Measurements from ENCODE around the gene PTPRG. TPM values are rescaled to one million over a fixed set of nuclear protein-coding genes. Genes with fewer than 3 reads are reported as not detected.

Gene PTPRG
- total RNA-seq, 1 donor from 2014 or later: 119 TPM

DNA sequence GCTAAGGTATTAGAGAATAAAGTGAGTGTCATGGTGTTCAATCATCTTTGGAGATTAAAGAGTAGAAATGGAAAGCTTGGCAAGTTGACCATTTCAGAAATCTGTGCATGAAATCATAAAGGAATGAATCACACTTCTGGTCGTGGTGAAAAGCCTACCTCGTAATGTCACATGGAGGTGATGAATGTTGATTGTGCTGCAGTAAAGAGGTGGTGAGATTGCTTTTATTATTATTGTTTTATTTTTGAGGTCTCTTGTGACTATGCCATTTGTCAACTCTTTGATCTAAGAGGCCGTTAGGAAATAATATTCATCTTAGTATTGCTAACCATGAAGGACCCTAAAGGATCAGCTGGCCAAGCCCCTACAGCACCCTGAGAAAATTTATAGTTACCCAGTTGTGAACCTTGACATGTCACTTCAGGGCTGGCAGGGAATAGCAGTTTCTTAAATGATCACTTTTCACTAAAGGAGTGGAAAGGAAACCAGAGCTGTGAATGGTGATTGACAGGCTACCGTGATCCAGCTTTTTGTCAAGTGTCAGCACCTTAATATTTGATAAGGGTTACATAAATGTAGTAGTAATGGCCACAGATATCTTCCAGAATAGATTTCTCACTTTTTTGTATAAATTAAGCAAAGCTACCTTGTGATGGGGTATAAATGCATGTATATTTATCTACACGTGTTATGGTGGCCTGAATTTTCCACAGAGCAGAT, 203.9 kb downstream of the PTPRG start:
- DNase-seq (ENCODE audit: low read depth): no peak

DNA sequence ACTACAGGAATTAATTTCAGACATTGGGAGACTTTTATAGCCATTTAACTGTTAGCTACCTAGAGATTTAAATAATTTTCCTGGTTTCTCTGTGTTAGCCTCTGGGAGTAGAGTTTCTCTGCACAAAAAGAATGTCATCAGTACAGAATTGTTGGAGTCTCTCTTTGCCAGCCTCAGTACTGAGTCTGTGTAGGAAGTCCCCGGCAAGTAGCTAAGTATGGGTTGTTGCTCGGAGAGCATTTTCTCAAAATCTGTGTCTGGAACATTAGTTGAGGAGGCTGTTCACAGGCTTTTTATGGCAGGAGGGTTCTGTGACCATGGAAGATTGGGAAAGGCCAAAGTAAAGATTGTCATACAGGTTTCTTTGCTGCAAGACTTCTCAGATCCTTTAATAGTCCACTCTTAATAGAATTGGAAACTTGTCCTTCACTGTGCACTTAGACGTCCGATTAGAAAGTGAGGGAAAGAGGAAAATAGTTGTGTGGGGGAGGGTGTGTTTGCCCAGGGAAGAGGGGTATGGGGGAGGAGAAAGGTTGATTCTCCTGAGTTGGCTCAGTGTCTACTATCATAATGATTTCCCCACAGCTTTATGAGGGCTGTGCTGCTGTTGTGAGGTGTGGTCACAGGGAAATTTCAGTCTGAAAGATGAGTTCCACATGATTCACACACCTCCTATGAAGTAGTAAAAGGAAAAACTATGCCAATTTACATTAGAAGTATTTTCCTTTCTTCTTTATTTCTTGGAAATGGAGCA, 207.1 kb downstream of the PTPRG start:
- DNase-seq (ENCODE audit: low read depth): peak; percentile 57

- no peak for DNase-seq (ENCODE audit: low read depth)
Measured at GRCh38 chr3:61769266-61769990, 208.1 kb downstream of the PTPRG start.

DNA sequence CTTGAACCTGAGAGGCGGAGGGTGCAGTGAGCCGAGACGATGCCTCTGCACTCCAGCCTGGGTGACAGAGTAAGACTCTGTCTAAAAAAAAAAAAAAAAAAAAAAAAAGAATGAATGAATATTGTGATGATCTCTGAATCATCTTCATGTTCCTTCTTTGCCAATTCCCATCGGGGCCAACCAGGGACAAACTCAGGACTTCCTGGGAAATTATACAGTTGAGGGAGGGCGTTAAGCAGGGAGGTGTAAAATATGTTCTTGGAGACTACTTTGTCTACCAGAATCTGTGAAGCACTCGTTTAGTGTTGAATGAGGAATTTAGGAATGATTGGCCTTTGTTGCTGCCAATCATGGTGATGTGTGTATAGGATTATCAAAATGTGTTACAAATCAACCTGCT, 210.6 kb downstream of the PTPRG start:
- DNase-seq (ENCODE audit: low read depth): no peak

- no peak for DNase-seq (ENCODE audit: low read depth)
Measured at GRCh38 chr3:61772456-61772855, 211.1 kb downstream of the PTPRG start.

- no peak for DNase-seq (ENCODE audit: low read depth)
Measured at GRCh38 chr3:61774279-61774890, 213.0 kb downstream of the PTPRG start.

- no peak for DNase-seq (ENCODE audit: low read depth)
Measured at GRCh38 chr3:61776390-61776789, 215.0 kb downstream of the PTPRG start.

DNA sequence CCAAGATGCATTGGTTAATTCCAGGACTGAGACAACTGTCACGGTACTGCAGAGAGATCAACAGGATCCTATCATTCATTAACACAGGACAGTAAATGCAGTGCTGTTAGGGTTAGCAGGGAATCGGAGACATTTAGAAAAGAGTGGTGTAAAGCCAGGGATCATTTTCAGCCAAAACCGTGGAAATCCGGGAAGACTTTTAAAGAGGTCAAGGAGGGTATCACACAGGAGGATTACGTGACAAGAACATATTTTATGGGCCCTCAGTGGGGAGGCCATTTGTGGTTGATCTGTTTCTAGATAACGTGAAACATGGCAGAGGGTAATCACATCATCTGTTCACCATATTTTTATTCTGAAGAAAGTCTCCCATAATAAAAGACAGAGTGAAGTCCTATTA, 216.1 kb downstream of the PTPRG start:
- DNase-seq (ENCODE audit: low read depth): peak; percentile 26

DNA sequence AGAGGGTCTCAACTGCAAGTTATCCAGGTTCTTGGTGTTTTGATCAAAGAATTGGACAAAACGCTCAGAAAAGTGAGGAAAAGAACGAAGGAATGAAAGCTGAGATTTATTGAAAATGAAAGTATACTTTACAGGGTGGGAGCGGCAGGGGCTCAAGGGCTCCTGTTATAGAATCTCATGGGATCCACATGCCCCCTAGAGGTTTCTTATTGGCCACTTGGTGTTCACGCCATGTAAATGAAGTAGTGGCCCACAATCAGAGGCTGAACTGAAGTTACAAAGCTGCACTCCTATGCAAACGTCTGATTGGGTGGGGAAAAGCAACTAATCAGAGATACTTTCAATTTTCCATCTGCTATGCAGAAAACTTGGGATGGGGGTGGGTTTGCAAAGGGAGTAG, 216.7 kb downstream of the PTPRG start:
- DNase-seq (ENCODE audit: low read depth): no peak

DNA sequence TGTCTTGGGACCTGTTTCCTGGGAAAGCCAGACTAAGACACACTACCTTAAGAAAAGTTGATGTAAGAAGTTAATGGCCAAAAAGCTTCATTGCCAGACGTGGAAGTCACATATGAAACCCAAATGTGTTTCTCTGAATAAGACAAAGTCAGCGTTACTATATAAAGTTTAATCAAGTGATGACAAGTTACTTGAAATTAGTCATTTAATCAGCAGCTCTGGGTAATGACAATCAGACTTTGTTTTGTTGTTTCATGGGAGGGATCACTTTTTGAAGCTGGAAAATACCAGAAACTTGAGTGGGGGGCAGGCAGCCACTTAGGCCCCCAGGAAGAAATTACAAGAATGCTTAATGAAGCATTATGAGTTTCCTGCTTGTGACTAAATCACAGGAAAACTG, 218.6 kb downstream of the PTPRG start:
- no peak for DNase-seq (ENCODE audit: low read depth)

DNA sequence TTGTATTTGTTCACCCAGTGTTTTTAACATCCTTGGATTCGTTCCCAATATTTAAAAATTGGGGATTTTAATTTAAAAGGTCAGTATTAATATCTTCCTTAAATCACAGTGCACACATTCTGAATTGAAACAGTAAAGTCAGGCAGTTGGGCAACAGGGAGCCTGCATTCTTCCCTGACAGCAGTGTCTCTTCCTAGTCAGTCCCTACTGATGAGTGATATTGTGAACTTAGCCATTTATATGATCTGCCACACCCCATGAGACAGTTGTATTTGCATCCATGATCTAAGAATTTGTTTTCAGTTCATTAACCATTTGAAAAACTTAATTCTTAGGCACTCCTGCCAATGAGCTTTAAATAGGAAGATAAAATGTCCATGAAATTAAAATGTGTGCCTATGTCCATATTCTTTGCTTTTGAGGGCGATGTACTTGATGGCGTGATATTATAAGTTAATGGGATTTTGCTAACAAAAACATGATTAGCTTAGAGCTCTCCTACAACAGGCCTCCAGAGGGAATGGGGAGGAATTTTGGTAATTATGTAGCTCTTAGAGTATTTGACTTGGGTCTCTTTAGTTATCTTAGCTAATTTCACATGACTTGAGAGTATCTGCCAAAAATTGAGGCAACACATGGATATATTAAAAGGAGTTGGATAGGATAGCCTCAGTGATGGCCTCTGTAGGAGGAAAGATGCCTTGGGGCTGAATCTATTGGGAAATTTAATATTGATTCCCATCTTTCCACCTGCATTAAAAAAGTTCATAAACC, 219.3 kb downstream of the PTPRG start:
- no peak for DNase-seq (ENCODE audit: low read depth)

DNA sequence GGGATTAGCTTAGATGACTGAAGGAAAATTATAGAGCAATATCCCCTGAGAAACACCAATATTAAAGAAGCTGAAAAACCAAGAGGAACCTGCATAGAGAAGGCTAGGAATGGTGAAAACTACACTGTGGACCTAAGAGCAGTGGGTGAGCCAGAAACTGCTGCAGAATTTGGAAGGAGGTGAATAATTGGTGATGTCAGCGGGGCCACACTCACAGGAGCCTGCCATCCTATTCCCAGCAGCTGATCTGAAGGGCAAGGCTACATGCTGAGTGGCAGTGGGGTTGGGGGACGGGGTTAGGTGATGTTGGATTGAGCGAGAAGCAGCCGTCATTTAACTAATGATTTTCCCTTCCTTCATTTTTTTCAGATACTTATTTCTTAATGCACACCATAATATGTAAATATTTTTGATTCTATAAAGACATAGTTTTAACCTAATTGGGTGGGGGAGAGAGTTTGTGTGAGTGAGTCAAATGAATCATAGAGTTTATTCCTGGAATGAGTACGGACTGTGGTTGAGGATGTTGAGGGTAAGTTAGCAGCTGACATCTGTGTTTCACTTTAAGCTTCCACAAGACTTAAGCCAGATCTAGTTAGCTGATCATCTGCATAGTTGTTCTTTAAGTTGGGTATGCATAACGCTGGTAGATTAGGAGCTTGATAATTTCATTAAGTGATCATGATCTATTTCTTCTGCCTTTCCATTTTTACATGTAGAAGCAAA, 222.8 kb downstream of the PTPRG start:
- DNase-seq (ENCODE audit: low read depth): peak; percentile 55

- no peak for DNase-seq (ENCODE audit: low read depth)
Measured at GRCh38 chr3:61788623-61789507, 227.5 kb downstream of the PTPRG start.

GRCh38 chr3:61789861-61790260, 228.5 kb downstream of the PTPRG start:
- peak; percentile 75 for DNase-seq (ENCODE audit: low read depth)

DNA sequence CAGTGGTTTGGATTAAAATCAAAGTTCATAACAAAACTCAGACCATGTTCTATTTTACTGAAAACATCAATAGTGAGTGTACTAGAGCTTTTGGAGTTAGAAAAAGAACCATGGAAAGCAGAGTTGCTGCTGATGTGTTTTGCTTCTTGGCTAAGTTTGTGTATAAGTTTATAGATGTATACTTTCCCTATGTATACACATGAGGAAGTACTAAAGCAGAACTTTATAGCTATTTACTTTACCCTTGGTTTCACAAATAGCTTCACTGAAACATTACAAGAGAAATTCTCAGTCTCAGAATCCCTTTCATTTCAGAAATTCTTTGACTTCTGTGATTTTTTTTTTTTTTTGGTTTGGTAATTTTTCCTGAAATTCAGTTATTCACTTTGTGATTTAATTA, 229.0 kb downstream of the PTPRG start:
- no peak for DNase-seq (ENCODE audit: low read depth)

GRCh38 chr3:61793056-61793455, 231.7 kb downstream of the PTPRG start:
- DNase-seq (ENCODE audit: low read depth): no peak

GRCh38 chr3:61793521-61793920, 232.2 kb downstream of the PTPRG start:
- no peak for DNase-seq (ENCODE audit: low read depth)

DNA sequence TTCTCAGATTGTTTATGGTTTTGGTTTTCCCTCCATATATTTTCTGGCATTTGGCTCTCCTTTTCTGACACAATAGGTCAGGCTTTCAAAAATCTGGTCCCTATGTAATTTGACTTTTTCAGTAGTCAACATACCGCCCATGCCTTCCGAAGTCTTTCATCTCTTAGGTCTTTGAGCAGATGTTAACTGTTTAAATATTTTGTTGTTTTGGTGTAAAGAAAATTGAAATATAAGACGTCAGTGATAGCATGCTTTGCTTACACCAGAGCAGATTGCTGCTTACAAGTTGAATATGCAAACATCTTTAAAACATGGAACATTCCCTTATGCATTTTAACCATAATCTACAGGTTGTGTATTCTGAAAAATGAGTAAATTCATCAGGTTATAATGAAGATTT, 233.0 kb downstream of the PTPRG start:
- DNase-seq (ENCODE audit: low read depth): no peak

DNA sequence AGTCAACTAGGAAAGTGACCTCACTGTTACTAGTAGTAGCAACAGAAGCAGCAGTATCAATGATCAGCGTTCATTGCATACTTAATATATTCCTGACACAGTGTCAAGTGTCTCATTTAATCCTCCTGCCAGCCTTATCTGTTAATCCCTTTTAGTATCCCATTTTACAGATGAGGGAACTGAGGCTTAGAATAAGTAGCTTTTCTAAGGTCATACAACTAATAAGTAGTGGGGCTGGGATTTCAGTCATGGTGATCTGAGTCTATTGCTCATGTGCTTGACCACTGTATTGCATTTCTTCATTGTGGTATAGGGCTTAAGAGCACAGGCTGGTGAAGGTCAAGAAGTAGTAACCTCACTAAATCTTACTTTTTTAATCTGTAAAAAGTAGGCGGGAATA, 233.6 kb downstream of the PTPRG start:
- DNase-seq (ENCODE audit: low read depth): no peak
